DND-41 (cell line): ENCODE measurements around the gene CST6.

ENCODE experiments used
- EZH2 ChIP-seq: IDR thresholded peaks from 3 replicates; pipeline ENCODE4 v1.6.1; 2012; ENCODE audit warnings: borderline replicate concordance, low read depth, mild to moderate bottlenecking, moderate library complexity, low read length, inconsistent platforms; ENCODE audit not compliant: severe bottlenecking
- TF ChIP-seq, protein P1 (sequence below): IDR thresholded peaks from 2 replicates; pipeline ENCODE4 v1.5.1; 2012; ENCODE audit warnings: borderline replicate concordance, low read length, moderate library complexity, mild to moderate bottlenecking; ENCODE audit not compliant: poor library complexity, severe bottlenecking; ENCODE audit errors: extremely low read depth

DNA sequence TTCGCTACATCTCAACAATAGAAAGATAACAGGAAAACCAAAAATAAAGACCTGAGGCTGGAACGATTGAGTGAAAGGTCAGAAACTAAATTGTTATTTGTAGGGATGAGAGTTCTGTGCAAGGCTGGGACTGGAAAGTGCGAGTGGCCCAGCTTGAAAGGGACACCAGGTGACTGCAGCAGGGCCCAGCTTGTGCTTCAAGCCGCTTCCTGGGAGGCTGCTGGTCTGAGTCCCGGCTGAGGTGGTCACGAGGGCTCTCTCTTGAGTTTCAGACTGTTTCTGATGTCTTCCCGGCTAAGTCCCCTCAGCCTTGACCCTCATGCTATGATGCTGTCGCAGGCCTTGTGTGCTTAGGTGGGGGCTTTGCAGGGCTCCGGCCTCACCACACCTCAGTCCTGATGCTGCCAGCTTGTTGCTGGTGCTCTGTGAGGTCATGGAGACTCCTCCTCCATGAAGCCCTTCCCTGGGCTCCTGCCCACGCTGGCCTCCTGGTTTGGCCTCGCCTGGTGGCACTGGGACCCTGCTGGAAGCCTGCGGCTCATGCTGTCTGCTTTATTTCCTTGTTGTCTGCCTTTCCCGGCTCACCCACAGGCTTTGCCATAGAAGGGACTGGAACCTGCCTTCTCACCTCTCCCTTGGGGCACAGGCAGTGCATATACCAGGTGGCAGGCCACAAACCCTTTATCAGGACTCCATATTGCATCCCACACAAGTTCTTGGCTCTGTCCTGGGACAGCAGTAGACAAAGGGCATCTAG lies 5.5 kb upstream of the CST6 start:
- TF ChIP-seq, protein P1, sequence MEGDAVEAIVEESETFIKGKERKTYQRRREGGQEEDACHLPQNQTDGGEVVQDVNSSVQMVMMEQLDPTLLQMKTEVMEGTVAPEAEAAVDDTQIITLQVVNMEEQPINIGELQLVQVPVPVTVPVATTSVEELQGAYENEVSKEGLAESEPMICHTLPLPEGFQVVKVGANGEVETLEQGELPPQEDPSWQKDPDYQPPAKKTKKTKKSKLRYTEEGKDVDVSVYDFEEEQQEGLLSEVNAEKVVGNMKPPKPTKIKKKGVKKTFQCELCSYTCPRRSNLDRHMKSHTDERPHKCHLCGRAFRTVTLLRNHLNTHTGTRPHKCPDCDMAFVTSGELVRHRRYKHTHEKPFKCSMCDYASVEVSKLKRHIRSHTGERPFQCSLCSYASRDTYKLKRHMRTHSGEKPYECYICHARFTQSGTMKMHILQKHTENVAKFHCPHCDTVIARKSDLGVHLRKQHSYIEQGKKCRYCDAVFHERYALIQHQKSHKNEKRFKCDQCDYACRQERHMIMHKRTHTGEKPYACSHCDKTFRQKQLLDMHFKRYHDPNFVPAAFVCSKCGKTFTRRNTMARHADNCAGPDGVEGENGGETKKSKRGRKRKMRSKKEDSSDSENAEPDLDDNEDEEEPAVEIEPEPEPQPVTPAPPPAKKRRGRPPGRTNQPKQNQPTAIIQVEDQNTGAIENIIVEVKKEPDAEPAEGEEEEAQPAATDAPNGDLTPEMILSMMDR, result no peak
- TF ChIP-seq EZH2, result no peak
